Measurements from ENCODE around the gene PGAM2.

PGAM2 gene

GRCh38 chr7:44082541-44083207, 17.3 kb upstream of the PGAM2 start:
- peak; percentile 100 for DNase-seq (ENCODE audit: low spot score)

DNA sequence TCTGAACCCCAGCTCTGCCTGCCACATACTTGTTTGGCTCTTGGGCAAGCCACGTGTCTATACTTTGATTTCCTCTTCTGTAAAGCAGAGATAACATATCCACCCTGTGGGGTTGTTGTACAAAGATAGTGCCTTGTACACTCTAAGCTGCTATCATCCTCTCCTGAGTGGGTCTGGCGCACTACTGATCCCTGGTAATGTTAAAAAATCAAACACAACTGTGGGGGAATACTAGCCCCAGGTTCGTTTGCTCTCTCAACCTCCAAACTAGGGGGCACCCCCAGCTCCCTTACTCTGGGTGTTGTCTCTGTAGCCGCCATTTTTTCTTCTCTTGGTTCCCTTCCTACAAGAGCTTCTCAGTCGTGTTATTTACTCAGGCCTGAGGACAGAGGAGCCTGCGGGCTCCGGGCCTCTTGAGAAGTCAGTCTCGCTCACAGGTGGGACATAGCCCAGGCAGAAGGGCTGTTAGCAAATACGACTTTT, 15.9 kb upstream of the PGAM2 start:
- DNase-seq (ENCODE audit: low spot score) = no peak

DNA sequence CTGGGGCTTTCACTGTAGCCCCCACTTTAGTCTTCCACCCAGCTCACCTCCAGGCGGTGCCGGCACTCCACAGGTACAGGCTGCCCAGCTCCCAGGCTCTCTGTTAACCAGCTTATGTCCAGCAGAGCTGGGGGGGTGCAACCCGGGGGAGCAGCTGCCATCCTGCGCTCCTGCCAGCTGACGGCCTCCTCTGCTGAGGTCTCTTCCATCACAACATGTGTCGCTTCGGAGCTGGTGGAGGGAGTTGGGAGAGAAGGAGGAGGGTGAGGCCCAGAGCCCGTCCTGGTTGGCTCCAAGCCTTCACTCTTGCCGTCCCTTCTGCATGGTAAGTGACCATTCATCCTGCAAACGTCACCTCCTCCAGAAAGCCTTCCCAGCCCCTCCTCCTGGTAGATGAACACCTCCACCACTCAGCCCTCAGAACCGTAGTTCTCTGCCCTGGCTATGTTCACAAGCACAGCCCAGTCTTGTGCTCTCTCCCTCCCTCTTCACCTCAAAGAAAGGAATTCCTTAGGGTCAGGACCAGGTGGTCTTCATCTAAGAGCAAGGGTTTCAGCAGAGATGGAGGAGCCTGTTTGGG, 15.4 kb upstream of the PGAM2 start:
- DNase-seq (ENCODE audit: low spot score) = no peak

DNA sequence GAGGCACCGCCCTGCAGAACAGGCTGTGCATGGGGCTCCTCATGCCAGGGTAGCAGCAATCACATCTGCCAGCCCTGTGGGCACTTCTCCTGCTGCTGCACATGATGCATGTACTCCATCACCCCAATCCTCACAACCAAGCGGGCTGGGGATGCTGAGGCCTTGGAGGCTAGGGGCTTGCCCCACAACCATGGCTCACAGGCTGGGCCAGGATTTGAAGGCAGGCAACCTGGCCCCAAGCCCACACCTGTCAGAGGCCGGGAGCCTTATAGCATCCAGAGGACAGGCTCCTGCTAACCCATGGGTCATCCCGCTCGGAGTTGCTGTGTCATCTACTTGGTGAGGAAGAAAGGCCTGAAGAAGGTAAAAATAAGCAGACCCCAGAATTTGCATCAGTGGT, 14.8 kb upstream of the PGAM2 start:
- no peak for DNase-seq (ENCODE audit: low spot score)

GRCh38 chr7:44079331-44080021, 14.1 kb upstream of the PGAM2 start:
- no peak for DNase-seq (ENCODE audit: low spot score)

GRCh38 chr7:44078521-44078920, 13.2 kb upstream of the PGAM2 start:
- DNase-seq (ENCODE audit: low spot score) = no peak

GRCh38 chr7:44077681-44078091, 12.3 kb upstream of the PGAM2 start:
- no peak for DNase-seq (ENCODE audit: low spot score)

DNA sequence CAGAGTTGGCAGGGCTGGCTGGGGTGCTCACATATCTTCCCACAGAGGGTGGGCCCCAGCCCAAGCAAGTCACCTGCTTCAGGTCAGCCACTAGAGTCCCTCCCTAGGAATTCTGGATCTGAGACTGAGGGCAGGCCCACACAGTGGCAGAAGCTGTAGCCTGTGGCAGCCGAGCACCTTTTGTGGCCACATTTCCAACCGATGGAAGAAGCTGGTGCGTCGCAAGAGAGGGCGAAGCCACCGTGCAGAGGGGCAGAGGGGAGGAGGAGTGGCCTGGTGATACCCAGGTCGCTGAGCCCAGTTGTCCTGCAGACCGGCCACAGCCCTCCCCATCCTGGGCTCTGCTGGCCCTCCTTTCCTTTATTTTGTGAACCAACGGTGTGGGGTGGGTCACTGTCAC, 11.7 kb upstream of the PGAM2 start:
- no peak for DNase-seq (ENCODE audit: low spot score)

GRCh38 chr7:44076101-44076895, 10.9 kb upstream of the PGAM2 start:
- no peak for DNase-seq (ENCODE audit: low spot score)

- DNase-seq (ENCODE audit: low spot score) = no peak
These were observed 10.1 kb upstream of the PGAM2 start for GRCh38 chr7:44075296-44076075.

- DNase-seq (ENCODE audit: low spot score) = no peak
These were observed 9.0 kb upstream of the PGAM2 start for GRCh38 chr7:44074349-44074695.

DNA sequence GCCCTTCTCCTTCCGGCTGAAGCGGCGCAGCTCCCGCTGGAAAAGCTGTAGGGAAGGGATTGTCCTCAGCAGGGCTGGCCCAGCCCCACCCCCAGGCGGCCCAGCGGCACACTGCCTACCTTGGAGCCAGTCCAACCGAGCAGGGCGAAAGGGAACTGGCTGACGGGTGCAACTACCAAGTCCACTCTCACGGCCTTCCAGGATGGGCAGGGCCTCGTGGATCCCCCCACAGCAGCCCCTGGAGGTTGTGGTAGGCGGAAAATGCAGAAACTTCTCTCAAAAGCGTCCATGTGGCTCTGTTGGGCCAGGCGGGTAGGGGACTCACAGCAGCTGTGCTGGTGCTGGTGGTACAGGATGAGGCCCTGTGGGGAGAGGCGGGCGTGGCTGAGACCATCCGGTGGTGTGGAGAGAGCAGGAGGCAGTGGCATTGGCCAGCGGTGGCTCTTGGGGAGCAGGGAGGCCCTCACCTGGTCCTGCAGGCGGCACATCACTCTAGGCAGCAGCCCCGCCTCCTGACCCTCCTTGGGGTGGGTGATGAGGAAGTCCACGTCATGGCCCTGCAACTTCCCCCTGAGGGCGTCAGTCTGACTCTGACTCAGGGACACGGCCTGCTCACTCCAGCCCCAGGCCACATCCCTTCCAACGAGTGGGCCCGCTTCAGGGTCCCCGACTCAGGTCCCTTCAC, 8.4 kb upstream of the PGAM2 start:
- no peak for DNase-seq (ENCODE audit: low spot score)

DNA sequence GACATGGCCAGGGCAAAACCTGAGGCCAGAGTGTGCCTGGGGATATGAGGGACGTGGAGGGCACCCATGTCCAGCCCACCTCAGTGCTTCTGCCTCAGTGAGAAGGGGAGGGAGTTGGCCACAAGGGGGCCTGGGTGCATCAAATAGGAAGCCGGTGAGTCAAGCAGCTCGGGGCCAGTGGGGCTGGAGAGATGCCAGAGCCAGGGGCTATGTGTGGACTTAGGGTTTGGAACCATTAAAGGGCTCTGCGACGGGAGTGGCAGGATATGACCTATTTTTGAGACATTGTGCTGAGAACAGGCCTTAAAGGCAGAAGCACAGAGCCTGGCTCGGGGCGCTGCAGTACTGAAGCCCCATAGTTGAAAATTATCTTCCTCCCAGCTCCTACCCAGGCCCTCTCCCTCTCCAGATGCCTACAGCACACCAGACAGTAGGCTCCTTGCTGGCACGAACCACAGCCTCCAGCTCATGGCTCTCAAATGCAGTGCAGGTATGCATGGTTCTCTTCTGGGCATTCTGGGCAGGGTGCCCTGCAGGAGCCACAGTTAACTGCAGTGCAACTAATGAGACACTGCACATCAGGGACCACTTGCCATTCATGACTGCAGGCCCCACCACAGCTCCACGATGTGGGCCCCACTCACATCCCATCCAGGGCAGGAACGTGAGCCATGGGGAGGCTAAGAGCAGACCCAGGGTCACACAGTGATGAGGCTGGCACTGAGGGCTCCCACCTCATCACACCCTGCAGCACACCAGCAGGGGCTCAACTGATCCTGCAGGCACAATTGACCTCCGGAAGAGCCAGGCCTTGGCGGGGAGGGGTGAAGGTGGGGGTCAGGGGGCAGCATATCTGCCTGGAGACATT, 7.2 kb upstream of the PGAM2 start:
- peak; percentile 31 for DNase-seq (ENCODE audit: low spot score)

DNA sequence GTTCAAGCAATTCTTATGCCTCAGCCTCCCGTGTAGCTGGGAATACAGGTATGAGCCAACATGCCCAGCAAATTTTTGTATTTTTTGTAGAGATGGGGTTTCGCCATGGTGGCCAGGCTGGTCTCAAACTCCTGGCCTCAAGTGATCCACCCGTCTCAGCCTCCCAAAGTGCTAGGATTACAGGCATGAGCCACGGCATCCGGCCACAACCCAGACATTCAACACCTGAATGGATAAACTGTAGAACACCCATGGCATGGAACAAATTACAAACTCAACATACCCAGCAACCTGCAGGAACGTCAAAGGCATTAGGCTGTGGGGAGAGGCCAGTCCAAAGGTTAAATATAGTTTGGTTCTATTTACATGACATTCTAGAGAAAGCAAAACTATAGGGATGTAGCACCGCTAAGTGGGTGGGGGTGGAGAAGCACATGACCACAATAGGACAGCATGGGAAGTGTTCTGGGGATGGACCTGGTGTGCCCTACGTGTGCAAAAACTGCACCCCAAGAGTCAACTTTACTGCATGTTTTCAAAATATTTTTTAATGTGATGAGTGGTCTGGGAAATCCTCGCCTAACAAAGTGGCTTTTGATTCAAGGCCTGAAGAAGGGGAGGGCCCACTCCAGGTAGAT, 6.5 kb upstream of the PGAM2 start:
- DNase-seq (ENCODE audit: low spot score) = no peak

DNA sequence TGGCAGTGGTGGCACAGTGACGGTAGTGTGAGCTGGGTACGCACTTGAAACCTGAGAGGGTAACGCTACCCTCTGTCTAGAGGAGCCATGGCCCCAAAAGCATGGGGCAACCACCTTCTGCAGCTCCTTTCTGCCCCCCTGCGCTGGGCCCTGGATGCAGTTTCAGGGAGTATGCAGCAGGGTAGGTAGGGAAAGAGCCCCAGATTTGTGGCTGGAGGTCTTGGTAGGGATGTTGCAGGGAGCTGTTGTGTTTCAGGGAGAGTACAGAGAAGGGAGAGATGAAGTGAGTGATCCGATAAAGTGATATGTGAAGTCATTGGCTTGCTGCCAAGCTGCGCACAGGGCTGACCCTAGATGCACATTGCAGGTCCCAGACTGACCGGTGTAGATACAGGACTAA, 2.7 kb upstream of the PGAM2 start:
- DNase-seq (ENCODE audit: low spot score) = no peak

DNA sequence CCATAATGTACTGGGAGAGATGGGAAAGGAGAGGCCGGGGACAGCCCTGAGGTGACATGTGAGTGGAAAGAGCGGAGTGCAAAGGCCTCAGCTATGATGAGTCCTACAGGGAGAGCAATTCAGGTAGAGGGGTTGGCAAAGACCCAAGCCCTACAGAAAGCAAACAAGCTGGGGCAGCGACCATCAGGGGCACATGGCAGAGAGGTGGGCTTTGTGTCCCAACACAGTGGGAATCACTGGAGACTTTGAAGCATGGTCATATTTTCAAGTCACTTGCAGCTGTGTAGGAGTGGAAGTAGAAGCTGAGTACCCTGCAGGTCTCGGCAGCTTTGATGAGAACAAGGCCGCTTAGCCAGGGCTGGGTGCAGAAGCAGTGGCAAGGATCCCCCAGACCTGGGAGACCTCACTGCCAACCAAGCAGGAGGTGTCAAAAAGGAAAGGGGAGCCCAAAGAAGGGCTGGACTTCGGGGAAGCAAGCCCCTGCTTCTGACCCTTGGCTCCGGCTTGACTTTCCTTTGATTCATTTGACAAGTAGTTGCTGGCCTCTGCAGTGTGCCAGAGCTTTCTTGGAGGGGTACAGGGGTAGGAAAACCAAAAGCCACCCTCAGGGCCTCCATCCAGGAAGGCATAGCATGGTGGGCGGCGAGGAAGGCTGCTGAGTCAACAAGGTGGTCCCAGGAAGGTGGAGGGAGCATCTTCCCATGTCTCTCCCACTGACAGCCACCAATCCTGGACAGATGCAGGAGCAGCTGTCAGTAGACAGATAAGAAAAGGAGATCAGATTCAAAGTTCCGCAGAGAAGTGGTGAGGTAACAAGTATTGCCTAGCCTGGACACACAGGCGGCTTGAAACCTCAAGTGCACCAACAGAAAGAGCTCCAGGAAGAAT, 1.9 kb upstream of the PGAM2 start:
- DNase-seq (ENCODE audit: low spot score) = no peak

DNA sequence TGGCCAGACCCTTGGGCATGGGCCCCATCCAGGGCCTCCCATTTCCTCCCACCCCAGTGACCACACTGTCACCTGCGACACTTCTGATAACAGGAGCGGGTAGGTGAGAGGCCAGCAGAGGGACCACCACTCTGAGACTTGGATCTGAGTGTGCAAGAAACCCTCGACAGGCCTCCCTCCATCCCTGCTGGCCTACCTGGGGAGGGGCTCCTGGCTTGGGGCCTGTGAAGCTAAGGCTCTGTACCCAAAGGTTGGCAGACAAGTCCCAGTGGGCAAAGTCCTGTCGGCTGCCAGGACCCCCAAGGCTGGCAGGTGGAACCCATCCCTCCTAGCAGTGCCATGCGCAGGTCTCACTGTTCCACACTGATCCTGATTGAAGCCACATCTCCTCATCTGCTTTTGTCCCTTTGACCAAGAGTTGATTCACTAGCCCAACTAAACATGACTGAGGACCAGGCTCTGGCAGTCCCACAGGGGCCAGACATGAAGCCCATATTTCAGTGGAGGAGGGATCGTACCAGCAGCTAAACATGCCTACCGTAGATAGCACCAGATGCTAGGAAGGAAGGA, 1.2 kb upstream of the PGAM2 start:
- DNase-seq (ENCODE audit: low spot score) = no peak

- no peak for DNase-seq (ENCODE audit: low spot score)
These were observed 719 bp upstream of the PGAM2 start for GRCh38 chr7:44066111-44066460.

Data from CD4-positive, alpha-beta T cell treated with Interleukin-6 at 100 ng/mL for 8 hours (primary cell).